ENCODE measurements around the gene MAN2C1. TPM values are rescaled to one million over a fixed set of nuclear protein-coding genes. Genes with fewer than 3 reads are reported as not detected.

Gene MAN2C1
- total RNA-seq, 5 donors from 2014 or later (not counting 1 experiment from before 2014, with no cell fraction given) = 357 to 529 (median 447) TPM

DNA sequence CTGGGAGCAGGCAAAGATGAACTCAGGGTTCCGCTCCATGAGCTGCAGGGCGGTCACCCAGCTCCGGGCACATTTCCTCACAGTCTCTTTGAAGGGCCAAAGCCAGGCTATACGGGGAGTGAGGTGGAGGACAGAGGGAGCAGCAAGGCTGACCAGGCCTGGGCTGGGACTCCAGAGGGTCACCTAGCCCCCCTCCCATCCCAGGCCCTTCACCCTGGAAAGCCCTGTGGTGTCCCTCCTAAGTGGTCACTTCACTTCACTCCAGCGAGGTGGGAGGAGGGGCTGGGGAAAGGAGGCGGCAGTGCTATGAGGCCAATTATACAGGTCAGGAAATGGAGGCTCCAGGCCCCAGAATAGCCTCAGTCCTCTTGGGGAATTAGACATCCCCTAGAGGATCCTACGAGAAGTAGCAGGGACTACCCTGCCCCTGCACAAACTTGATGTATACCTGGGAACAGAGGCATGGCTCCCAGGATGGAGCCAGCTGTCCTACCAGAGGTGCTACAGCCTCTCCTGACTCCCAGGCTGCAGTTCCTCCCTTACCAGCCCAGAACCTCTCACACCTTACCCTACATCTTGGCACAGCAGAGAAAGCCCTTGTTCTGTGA, 5.7 kb downstream of the MAN2C1 start:
- 96% methylated on average over 5 of the region's 7 CpGs for WGBS (ENCODE audit: insufficient coverage)
- no peak for DNase-seq
- ChIA-PET POLR2A (no interaction called here), CTCF (no interaction called here)
- Mint-ChIP-seq H3K4me3 (no peak overlapping the region), H3K36me3 (peaks cover 26% of the 10 kb centered on the region), H3K27me3 (no peaks in the 10 kb centered on the region), H3K9me3 (no peaks in the 10 kb centered on the region), H3K27ac (no peak overlapping the region), H3K4me1 (peaks cover 0 to 13% (median 11%) of the 10 kb centered on the region in 3 donors)
- Histone ChIP-seq H3K4me1 (ENCODE audit: control insufficient read depth in 1 of 2, extremely low read depth in 1 of 2, insufficient read depth in 2 of 2, low read length in 2 of 2) (peaks cover 0 to 7% of the 10 kb centered on the region in 2 experiments), H3K9me3 (no peaks in the 10 kb centered on the region), H3K27ac (ENCODE audit: low read length) (no peak overlapping the region), H3K36me3 (ENCODE audit: control insufficient read depth in 2 of 2, extremely low read depth in 1 of 2, insufficient read depth in 1 of 2, low read length in 1 of 2) (peaks cover 13 to 80% of the 10 kb centered on the region in 2 donors), H3K4me3 (ENCODE audit: control insufficient read depth in 1 of 2, extremely low read depth in 1 of 2, low read length in 1 of 2) (no peak overlapping the region), H3K27me3 (replicated peaks in 1 of 2; ENCODE audit: control insufficient read depth in 2 of 2, extremely low read depth in 1 of 2, insufficient read depth in 2 of 2, low read length in 1 of 2) (no peaks in the 10 kb centered on the region)
- ATAC-seq (replicated peaks in 1 of 4) = no peak

- peaks cover 0 to 7% (median 5%) of the 10 kb centered on the region in 3 donors for H3K4me1 Mint-ChIP-seq
- no peak for DNase-seq
- WGBS (ENCODE audit: insufficient coverage) = 100% methylated on average over 9 of the region's 13 CpGs
- H3K36me3 ChIP-seq (ENCODE audit: control insufficient read depth in 2 of 2, extremely low read depth in 1 of 2, insufficient read depth in 1 of 2, low read length in 1 of 2) = peaks cover 13 to 80% of the 10 kb centered on the region in 2 donors
- ChIA-PET POLR2A (no interaction called here), CTCF (no interaction called here)
- H3K36me3 Mint-ChIP-seq = peaks cover 26% of the 10 kb centered on the region
- H3K4me3 Mint-ChIP-seq = no peak overlapping the region
- H3K27me3 ChIP-seq (replicated peaks in 1 of 2; ENCODE audit: control insufficient read depth in 2 of 2, extremely low read depth in 1 of 2, insufficient read depth in 2 of 2, low read length in 1 of 2) = no peaks in the 10 kb centered on the region
- H3K27ac Mint-ChIP-seq = no peak overlapping the region
- no peak overlapping the region for H3K27ac ChIP-seq (ENCODE audit: low read length)
- peak in 1 of 4 experiments; percentile 18 for ATAC-seq (replicated peaks in 1 of 4)
- no peak overlapping the region for H3K4me3 ChIP-seq (ENCODE audit: control insufficient read depth in 1 of 2, extremely low read depth in 1 of 2, low read length in 1 of 2)
- H3K4me1 ChIP-seq (ENCODE audit: control insufficient read depth in 1 of 2, extremely low read depth in 1 of 2, insufficient read depth in 2 of 2, low read length in 2 of 2) = peaks cover 0 to under 1% of the 10 kb centered on the region in 2 experiments
- no peaks in the 10 kb centered on the region for H3K9me3 ChIP-seq
- H3K9me3 Mint-ChIP-seq = no peaks in the 10 kb centered on the region
- H3K27me3 Mint-ChIP-seq = no peaks in the 10 kb centered on the region
Observed at GRCh38 chr15:75361989-75362641, 6.3 kb downstream of the MAN2C1 start.

DNA sequence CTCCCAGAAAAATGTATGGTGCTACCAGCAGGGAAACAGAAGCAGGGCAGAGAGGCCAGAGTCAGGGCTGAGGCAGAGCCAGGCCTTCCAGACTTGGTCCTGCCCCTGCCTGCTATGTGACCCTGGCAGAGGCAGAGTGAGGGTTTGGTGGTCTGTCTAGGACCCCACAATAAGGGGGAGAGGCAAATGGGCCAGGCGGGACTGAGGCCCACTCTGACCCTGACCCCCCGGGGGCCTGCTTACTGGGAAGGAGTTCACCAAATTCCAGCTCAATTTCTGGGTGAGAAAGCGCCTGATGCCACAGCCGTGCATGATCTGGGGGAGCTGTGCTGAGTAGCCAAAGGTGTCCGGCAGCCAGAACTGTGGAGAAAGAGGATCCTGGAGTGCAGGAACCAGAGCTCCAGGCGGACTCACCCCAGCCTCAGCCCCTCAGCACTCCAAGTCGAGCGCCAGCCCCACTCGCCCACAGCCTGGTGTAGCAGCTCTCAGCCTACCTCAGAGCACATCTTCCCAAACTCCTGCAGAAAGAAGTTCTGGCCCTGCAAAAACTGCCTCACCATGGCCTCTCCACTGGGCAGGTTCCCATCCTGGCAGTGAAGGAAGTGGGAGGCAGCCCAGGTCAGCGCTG, 6.9 kb downstream of the MAN2C1 start:
- Mint-ChIP-seq H3K27me3 (no peaks in the 10 kb centered on the region), H3K4me3 (no peak overlapping the region), H3K9me3 (no peaks in the 10 kb centered on the region), H3K36me3 (peaks cover 21% of the 10 kb centered on the region), H3K27ac (no peak overlapping the region), H3K4me1 (peaks cover 0 to 2% (median 0%) of the 10 kb centered on the region in 3 donors)
- H3K9me3 ChIP-seq = no peaks in the 10 kb centered on the region
- H3K36me3 ChIP-seq (ENCODE audit: control insufficient read depth in 2 of 2, extremely low read depth in 1 of 2, insufficient read depth in 1 of 2, low read length in 1 of 2) = peaks cover 17 to 80% of the 10 kb centered on the region in 2 donors
- H3K27me3 ChIP-seq (replicated peaks in 1 of 2; ENCODE audit: control insufficient read depth in 2 of 2, extremely low read depth in 1 of 2, insufficient read depth in 2 of 2, low read length in 1 of 2) = no peaks in the 10 kb centered on the region
- H3K4me3 ChIP-seq (ENCODE audit: control insufficient read depth in 1 of 2, extremely low read depth in 1 of 2, low read length in 1 of 2) = no peak overlapping the region
- WGBS (ENCODE audit: insufficient coverage) = 94% methylated on average over 9 of the region's 10 CpGs
- DNase-seq (no peak), ATAC-seq (replicated peaks in 1 of 4) (no peak)
- ChIA-PET POLR2A (no interaction called here), CTCF (no interaction called here)
- H3K4me1 ChIP-seq (ENCODE audit: control insufficient read depth in 1 of 2, extremely low read depth in 1 of 2, insufficient read depth in 2 of 2, low read length in 2 of 2) = no peaks in the 10 kb centered on the region
- no peak overlapping the region for H3K27ac ChIP-seq (ENCODE audit: low read length)

DNA sequence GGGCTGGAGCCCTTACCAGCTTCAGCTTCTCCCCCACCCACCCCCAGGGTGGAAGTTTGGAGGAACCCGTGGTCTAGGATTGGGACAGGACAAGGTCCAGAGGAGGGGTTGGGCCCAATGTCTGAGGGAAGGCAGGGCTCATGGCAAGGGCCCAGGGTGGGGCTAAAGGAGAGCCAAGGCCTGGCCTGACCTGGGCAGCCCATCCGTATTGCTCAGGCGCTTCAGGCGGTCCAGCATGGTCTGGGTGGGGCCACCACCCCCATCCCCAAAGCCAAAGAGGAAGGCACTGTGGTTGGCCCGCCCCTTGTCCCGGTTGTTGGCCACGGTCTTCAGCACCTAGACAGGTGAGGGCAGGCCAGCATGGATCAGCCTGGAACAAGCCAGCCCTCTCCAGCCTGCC, 7.6 kb downstream of the MAN2C1 start:
- no peaks in the 10 kb centered on the region for H3K4me1 ChIP-seq (ENCODE audit: control insufficient read depth in 1 of 2, extremely low read depth in 1 of 2, insufficient read depth in 2 of 2, low read length in 2 of 2)
- H3K4me3 Mint-ChIP-seq = no peak overlapping the region
- H3K9me3 Mint-ChIP-seq = no peaks in the 10 kb centered on the region
- CTCF ChIA-PET = no interaction called here
- H3K27me3 Mint-ChIP-seq = no peaks in the 10 kb centered on the region
- H3K36me3 ChIP-seq (ENCODE audit: control insufficient read depth in 2 of 2, extremely low read depth in 1 of 2, insufficient read depth in 1 of 2, low read length in 1 of 2) = peaks cover 21 to 77% of the 10 kb centered on the region in 2 donors
- POLR2A ChIA-PET = no interaction called here
- 86% methylated on average over 6 of the region's 7 CpGs for WGBS (ENCODE audit: insufficient coverage)
- H3K27me3 ChIP-seq (replicated peaks in 1 of 2; ENCODE audit: control insufficient read depth in 2 of 2, extremely low read depth in 1 of 2, insufficient read depth in 2 of 2, low read length in 1 of 2) = no peaks in the 10 kb centered on the region
- no peak for ATAC-seq (replicated peaks in 1 of 4)
- peaks cover 24% of the 10 kb centered on the region for H3K36me3 Mint-ChIP-seq
- no peak overlapping the region for H3K27ac Mint-ChIP-seq
- no peak overlapping the region for H3K4me3 ChIP-seq (ENCODE audit: control insufficient read depth in 1 of 2, extremely low read depth in 1 of 2, low read length in 1 of 2)
- no peak overlapping the region for H3K27ac ChIP-seq (ENCODE audit: low read length)
- peaks cover 0 to 2% (median 0%) of the 10 kb centered on the region in 3 donors for H3K4me1 Mint-ChIP-seq
- DNase-seq = no peak
- no peaks in the 10 kb centered on the region for H3K9me3 ChIP-seq

GRCh38 chr15:75360391-75360790, 8.0 kb downstream of the MAN2C1 start:
- no peaks in the 10 kb centered on the region for H3K4me1 ChIP-seq (ENCODE audit: control insufficient read depth in 1 of 2, extremely low read depth in 1 of 2, insufficient read depth in 2 of 2, low read length in 2 of 2)
- H3K27ac Mint-ChIP-seq = peak overlapping the region in 1 of 2 donors; percentile 48
- H3K4me3 Mint-ChIP-seq = no peak overlapping the region
- no peaks in the 10 kb centered on the region for H3K9me3 ChIP-seq
- peaks cover 21 to 74% of the 10 kb centered on the region in 2 donors for H3K36me3 ChIP-seq (ENCODE audit: control insufficient read depth in 2 of 2, extremely low read depth in 1 of 2, insufficient read depth in 1 of 2, low read length in 1 of 2)
- no peak overlapping the region for H3K27ac ChIP-seq (ENCODE audit: low read length)
- H3K4me3 ChIP-seq (ENCODE audit: control insufficient read depth in 1 of 2, extremely low read depth in 1 of 2, low read length in 1 of 2) = no peak overlapping the region
- peaks cover 24% of the 10 kb centered on the region for H3K36me3 Mint-ChIP-seq
- CTCF ChIA-PET = no interaction called here
- peaks cover 0 to 2% (median 0%) of the 10 kb centered on the region in 3 donors for H3K4me1 Mint-ChIP-seq
- DNase-seq (no peak), ATAC-seq (replicated peaks in 1 of 4) (no peak)
- no peaks in the 10 kb centered on the region for H3K27me3 ChIP-seq (replicated peaks in 1 of 2; ENCODE audit: control insufficient read depth in 2 of 2, extremely low read depth in 1 of 2, insufficient read depth in 2 of 2, low read length in 1 of 2)
- POLR2A ChIA-PET = no interaction called here
- H3K9me3 Mint-ChIP-seq = no peaks in the 10 kb centered on the region
- WGBS (ENCODE audit: insufficient coverage) = 100% methylated on average over 1 of the region's 1 CpG
- H3K27me3 Mint-ChIP-seq = no peaks in the 10 kb centered on the region

GRCh38 chr15:75359537-75360250, 8.7 kb downstream of the MAN2C1 start:
- Mint-ChIP-seq H3K27ac (no peak overlapping the region), H3K4me1 (peaks cover 0 to 2% (median 0%) of the 10 kb centered on the region in 3 donors), H3K36me3 (peaks cover 21% of the 10 kb centered on the region), H3K4me3 (no peak overlapping the region), H3K9me3 (no peaks in the 10 kb centered on the region), H3K27me3 (no peaks in the 10 kb centered on the region)
- WGBS (ENCODE audit: insufficient coverage) = 92% methylated on average over 10 of the region's 15 CpGs
- ChIA-PET CTCF (no interaction called here), POLR2A (no interaction called here)
- no peak for ATAC-seq (replicated peaks in 1 of 4)
- H3K27me3 ChIP-seq (replicated peaks in 1 of 2; ENCODE audit: control insufficient read depth in 2 of 2, extremely low read depth in 1 of 2, insufficient read depth in 2 of 2, low read length in 1 of 2) = no peaks in the 10 kb centered on the region
- no peaks in the 10 kb centered on the region for H3K9me3 ChIP-seq
- no peak overlapping the region for H3K27ac ChIP-seq (ENCODE audit: low read length)
- no peaks in the 10 kb centered on the region for H3K4me1 ChIP-seq (ENCODE audit: control insufficient read depth in 1 of 2, extremely low read depth in 1 of 2, insufficient read depth in 2 of 2, low read length in 2 of 2)
- H3K36me3 ChIP-seq (ENCODE audit: control insufficient read depth in 2 of 2, extremely low read depth in 1 of 2, insufficient read depth in 1 of 2, low read length in 1 of 2) = peaks cover 21 to 67% of the 10 kb centered on the region in 2 donors
- H3K4me3 ChIP-seq (ENCODE audit: control insufficient read depth in 1 of 2, extremely low read depth in 1 of 2, low read length in 1 of 2) = no peak overlapping the region
- no peak for DNase-seq

All from T-cell (primary cell).